Tibial artery (tissue), 4 donors: ENCODE measurements around the gene CNFN.

Source experiments
- DNase-seq, 2 donors: peaks; one replicate each; pipeline ENCODE4 v3.0.0-alpha.2; 2019
- H3K27ac ChIP-seq, 2 donors: fragments of 200-600 bp; sonication (generic) in 1 of 2; 1 replicate in 1 of 2; 2 replicates in 1 of 2; pipeline ENCODE4 v1.5.1; 2018 to 2019; ENCODE audit warnings: mild to moderate bottlenecking in 1 of 2
- H3K27me3 ChIP-seq, 2 donors: fragments of 200-600 bp; sonication (generic) in 1 of 2; one replicate each; pipeline versions ENCODE4 v1.5.1 to v1.6.0; 2016 to 2019
- H3K36me3 ChIP-seq, 3 donors: fragments of 200-600 bp; sonication (generic) in 2 of 3; one replicate each; pipeline ENCODE4 v1.5.1; 2016 to 2019; ENCODE audit warnings: mild to moderate bottlenecking in 2 of 3
- H3K4me1 ChIP-seq, 4 donors: fragments of 200-600 bp; sonication (generic) in 2 of 4; 1 replicate in 3 of 4; 2 replicates in 1 of 4; pipeline ENCODE4 v1.5.1; 2016 to 2019
- H3K4me3 ChIP-seq, 2 donors: fragments of 200-600 bp; sonication (generic) in 1 of 2; 1 replicate in 1 of 2; 2 replicates in 1 of 2; pipeline ENCODE4 v1.5.1; 2018 to 2019; ENCODE audit warnings: mild to moderate bottlenecking in 2 of 2
- H3K9me3 ChIP-seq, 3 donors: fragments of 200-600 bp; sonication (generic) in 1 of 3; one replicate each; pipeline ENCODE4 v1.5.1; 2016 to 2019
- intact Hi-C: fragments of 100-400 bp; cut with DNase I; formaldehyde crosslinking; loops from one replicate; pipeline ENCODE4 v1.15.0; 2023; ENCODE audit warnings: low total_unique reads
- TF ChIP-seq, protein P1 (sequence below), 2 experiments: fragments of 200-600 bp in 1 of 2; fragments of 450-650 bp in 1 of 2; IDR thresholded peaks; one replicate each; pipeline ENCODE4 v1.5.1; 2017 to 2019; ENCODE audit warnings: antibody characterized with exemption in 2 of 2, mild to moderate bottlenecking in 1 of 2, moderate library complexity in 1 of 2

CNFN gene

DNA sequence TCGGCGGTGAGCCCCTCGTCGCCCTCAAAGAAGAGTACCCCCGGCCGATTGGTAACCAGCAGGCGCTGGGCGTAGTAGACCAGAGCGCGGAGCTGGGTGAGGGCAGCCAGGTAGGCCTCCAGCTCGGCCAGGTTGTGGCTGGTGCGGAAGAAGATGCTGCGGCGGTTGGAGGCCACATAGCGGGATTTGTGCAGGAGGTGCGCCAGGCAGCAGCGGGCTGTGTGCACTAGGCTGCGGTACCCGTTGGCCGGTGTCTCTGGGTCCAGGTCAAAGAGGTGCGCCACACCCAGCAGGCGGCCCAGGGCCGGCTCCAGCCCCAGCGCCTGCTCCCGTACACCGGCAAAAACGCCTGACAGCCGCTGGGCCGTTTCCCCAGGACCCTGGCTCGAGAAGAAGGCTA lies 20.3 kb upstream of the CNFN start:
- intact Hi-C loops = no loop called here
- Histone ChIP-seq H3K27me3 (no peaks in the 10 kb centered on the region), H3K27ac (no peak overlapping the region), H3K4me3 (no peak overlapping the region), H3K4me1 (no peaks in the 10 kb centered on the region), H3K9me3 (no peaks in the 10 kb centered on the region), H3K36me3 (peaks cover 0 to 14% (median 0%) of the 10 kb centered on the region in 3 donors)
- DNase-seq = no peak
- TF ChIP-seq, protein P1, sequence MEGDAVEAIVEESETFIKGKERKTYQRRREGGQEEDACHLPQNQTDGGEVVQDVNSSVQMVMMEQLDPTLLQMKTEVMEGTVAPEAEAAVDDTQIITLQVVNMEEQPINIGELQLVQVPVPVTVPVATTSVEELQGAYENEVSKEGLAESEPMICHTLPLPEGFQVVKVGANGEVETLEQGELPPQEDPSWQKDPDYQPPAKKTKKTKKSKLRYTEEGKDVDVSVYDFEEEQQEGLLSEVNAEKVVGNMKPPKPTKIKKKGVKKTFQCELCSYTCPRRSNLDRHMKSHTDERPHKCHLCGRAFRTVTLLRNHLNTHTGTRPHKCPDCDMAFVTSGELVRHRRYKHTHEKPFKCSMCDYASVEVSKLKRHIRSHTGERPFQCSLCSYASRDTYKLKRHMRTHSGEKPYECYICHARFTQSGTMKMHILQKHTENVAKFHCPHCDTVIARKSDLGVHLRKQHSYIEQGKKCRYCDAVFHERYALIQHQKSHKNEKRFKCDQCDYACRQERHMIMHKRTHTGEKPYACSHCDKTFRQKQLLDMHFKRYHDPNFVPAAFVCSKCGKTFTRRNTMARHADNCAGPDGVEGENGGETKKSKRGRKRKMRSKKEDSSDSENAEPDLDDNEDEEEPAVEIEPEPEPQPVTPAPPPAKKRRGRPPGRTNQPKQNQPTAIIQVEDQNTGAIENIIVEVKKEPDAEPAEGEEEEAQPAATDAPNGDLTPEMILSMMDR (IDR thresholded peaks at IDR 0.05) = no peak

GRCh38 chr19:42409477-42409876 lies 19.4 kb upstream of the CNFN start:
- peaks cover 0 to 14% (median 0%) of the 10 kb centered on the region in 3 donors for H3K36me3 ChIP-seq
- no peaks in the 10 kb centered on the region for H3K27me3 ChIP-seq
- intact Hi-C loops = no loop called here
- no peaks in the 10 kb centered on the region for H3K9me3 ChIP-seq
- no peak overlapping the region for H3K4me3 ChIP-seq
- no peak overlapping the region for H3K27ac ChIP-seq
- TF ChIP-seq, protein P1 (IDR thresholded peaks at IDR 0.05) = no peak
- H3K4me1 ChIP-seq = no peaks in the 10 kb centered on the region
- no peak for DNase-seq

- TF ChIP-seq, protein P1 (IDR thresholded peaks at IDR 0.05) = no peak
- Histone ChIP-seq H3K4me3 (no peak overlapping the region), H3K36me3 (peaks cover 0 to 14% (median 0%) of the 10 kb centered on the region in 3 donors), H3K27ac (no peak overlapping the region), H3K4me1 (no peaks in the 10 kb centered on the region), H3K27me3 (no peaks in the 10 kb centered on the region), H3K9me3 (no peaks in the 10 kb centered on the region)
- no peak for DNase-seq
- intact Hi-C loops = no loop called here
These were observed 17.7 kb upstream of the CNFN start for GRCh38 chr19:42407816-42408175.

DNA sequence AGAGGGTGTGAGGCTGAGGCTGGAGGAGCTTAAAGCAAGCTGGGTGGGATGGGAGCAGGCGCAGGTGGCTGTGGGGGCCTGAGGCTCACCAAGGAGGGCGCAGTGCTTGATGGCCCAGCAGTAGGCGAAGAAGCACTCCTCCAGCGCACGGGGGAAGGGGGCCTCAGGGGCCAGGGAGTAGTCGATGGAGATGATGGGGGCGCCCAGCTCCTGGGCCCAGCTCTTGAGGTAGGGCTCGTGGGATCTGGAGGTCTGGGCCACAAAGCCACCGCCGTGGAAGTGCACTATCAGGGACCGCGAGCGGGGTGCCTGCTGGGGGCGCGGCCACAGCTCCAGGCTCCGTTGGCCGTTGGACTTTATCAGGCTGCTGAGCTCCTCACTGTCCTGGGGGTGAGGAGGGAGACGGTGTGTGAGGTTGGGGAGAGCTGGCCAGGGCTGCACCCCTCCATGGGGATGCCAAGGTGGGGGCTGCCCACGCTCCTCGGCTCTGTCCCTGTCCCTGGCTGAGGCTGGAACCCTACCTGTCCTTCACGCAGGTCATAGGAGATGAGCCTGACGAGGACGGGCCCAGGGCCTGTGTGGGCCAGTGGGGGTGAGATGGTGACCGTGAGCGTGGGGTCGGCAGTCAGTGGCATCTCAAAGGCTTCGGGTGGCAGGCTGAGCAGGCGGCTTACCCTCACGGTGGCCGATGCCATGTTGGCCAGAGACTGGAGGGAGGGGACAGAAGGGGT lies 17.2 kb upstream of the CNFN start:
- intact Hi-C loops = no loop called here
- Histone ChIP-seq H3K4me1 (peaks cover 0 to 3% (median 1%) of the 10 kb centered on the region in 4 donors), H3K27ac (no peak overlapping the region), H3K9me3 (no peaks in the 10 kb centered on the region), H3K36me3 (peaks cover 0 to 14% (median 0%) of the 10 kb centered on the region in 3 donors), H3K27me3 (peaks cover 0 to 2% of the 10 kb centered on the region in 2 donors), H3K4me3 (no peak overlapping the region)
- TF ChIP-seq, protein P1 (IDR thresholded peaks at IDR 0.05) = no peak
- no peak for DNase-seq

- Histone ChIP-seq H3K9me3 (no peaks in the 10 kb centered on the region), H3K36me3 (peaks cover 0 to 14% (median 0%) of the 10 kb centered on the region in 3 donors), H3K27ac (no peak overlapping the region), H3K4me1 (peaks cover 0 to 14% (median 12%) of the 10 kb centered on the region in 4 donors), H3K27me3 (peaks cover 0 to 8% of the 10 kb centered on the region in 2 donors), H3K4me3 (no peak overlapping the region)
- TF ChIP-seq, protein P1 (IDR thresholded peaks at IDR 0.05) = no peak
- no peak for DNase-seq
- intact Hi-C loops = no loop called here
These were observed 16.0 kb upstream of the CNFN start for GRCh38 chr19:42406111-42406510.
